Right lobe of liver (tissue), 6 donors: ENCODE measurements around the gene CDX1. TPM values are rescaled to one million over a fixed set of nuclear protein-coding genes. Genes with fewer than 3 reads are reported as not detected.

Experiments used
- ATAC-seq, 4 donors: fragments of 200-7000 bp; cut with Tn5 transposase; one replicate each; pipeline ENCODE4 v1.9.1; 2020; ENCODE audit warnings: mild to moderate bottlenecking in 4 of 4, moderate library complexity in 4 of 4
- DNase-seq, 3 donors: peaks; one replicate each; pipeline ENCODE4 v3.0.0-alpha.2; 2020
- H3K27ac ChIP-seq, 3 donors: fragments of 200-600 bp; one replicate each; pipeline ENCODE4 v1.8.0; 2022
- H3K27me3 ChIP-seq, 2 donors: fragments of 200-600 bp; one replicate each; pipeline ENCODE4 v1.8.0; 2022
- H3K36me3 ChIP-seq, 4 donors: fragments of 200-600 bp; sonication (generic) in 1 of 4; one replicate each; pipeline versions ENCODE4 v1.5.1 to v1.8.0; 2017 to 2022; ENCODE audit warnings: control low read depth in 1 of 4
- H3K4me1 ChIP-seq, 4 donors: fragments of 200-600 bp; sonication (generic) in 1 of 4; one replicate each; pipeline versions ENCODE4 v1.5.1 to v1.8.0; 2017 to 2022; ENCODE audit warnings: control low read depth in 1 of 4
- H3K4me3 ChIP-seq, 3 donors: fragments of 200-600 bp; one replicate each; pipeline ENCODE4 v1.8.0; 2022
- H3K9me3 ChIP-seq, 4 donors: fragments of 200-600 bp; sonication (generic) in 1 of 4; one replicate each; pipeline versions ENCODE4 v1.5.1 to v1.8.0; 2017 to 2022; ENCODE audit warnings: control low read depth in 1 of 4
- CTCF ChIP-seq, 4 donors: fragments of 200-600 bp in 3 of 4; fragments of 450-650 bp in 1 of 4; IDR thresholded peaks; one replicate each; pipeline versions ENCODE4 v1.5.1 to v1.8.0; 2016 to 2022; ENCODE audit warnings: antibody characterized with exemption in 4 of 4, mild to moderate bottlenecking in 2 of 4
- POLR2A ChIP-seq: fragments of 450-650 bp; IDR thresholded peaks from one replicate; pipeline ENCODE4 v1.6.1; 2017; ENCODE audit warnings: antibody characterized with exemption, mild to moderate bottlenecking
- WGBS: methylation state at CpG from one replicate; pipeline ENCODE4 v1.1.6; 2018; ENCODE audit warnings: low coverage, low lambda C conversion rate; ENCODE audit not compliant: insufficient coverage; ENCODE audit errors: missing lambda C conversion rate; 5-methylcytosine and 5-hydroxymethylcytosine counted together
- intact Hi-C, 2 donors: fragments of 100-400 bp; cut with DNase I; formaldehyde crosslinking; loops; one replicate each; pipeline versions ENCODE4 v1.11.2 to v1.14.1; 2022
- total RNA-seq, 6 experiments: library from RNA; depleted of rRNA in 2 of 6; stranded (reverse); fragments of >200 nt in 2 of 6; fragmentation: NEBNext Ultra II Directional in 3 of 6; extraction: Animal tissue kit (Norgen Biotek cat#: 25700) in 3 of 6; gene quantifications; one replicate each; pipeline versions ENCODE4 v1.1.0 to v1.2.4, GENCODE V29; 2016 to 2023
- donor health status: DM: no; HTN: yes; CAD: no.
- donor health status: DM: no; HTN: no; CAD: no.
- donor health status: DM: no; HTN: no; CAD: no.
- donor health status: DM: no; HTN: yes; CAD: no.
- donor health status: DM: no; HTN: yes; CAD: no.

The CDX1 gene
- total RNA-seq, 6 experiments from 2014 or later, result not detected

GRCh38 chr5:150137168-150137957, 29.2 kb upstream of the CDX1 start:
- intact Hi-C loops, result loop anchor here in 1 of 2 donors (10.0 kb wide), 1 partner anchor 77 kb away; no protein-coding TSS in a partner anchor
- Histone ChIP-seq H3K36me3 (no peaks in the 10 kb centered on the region), H3K27me3 (no peaks in the 10 kb centered on the region), H3K9me3 (no peaks in the 10 kb centered on the region), H3K4me3 (peak overlapping the region in 2 of 3 donors; percentile 21 to 23), H3K27ac (peak overlapping the region; percentile 81 to 98 (median 93)), H3K4me1 (peaks cover 0 to 57% (median 28%) of the 10 kb centered on the region in 4 donors)
- DNase-seq (peak; percentile 57 to 86 (median 68)), ATAC-seq (peak; percentile 75 to 84 (median 80))
- TF ChIP-seq POLR2A (peak; percentile 77), CTCF (IDR thresholded peaks at IDR 0.05) (no peak)
- WGBS, result 22% methylated on average over 9 of the region's 12 CpGs

GRCh38 chr5:150137997-150138396, 28.6 kb upstream of the CDX1 start:
- H3K9me3 ChIP-seq, result no peaks in the 10 kb centered on the region
- peaks cover 0 to 63% (median 32%) of the 10 kb centered on the region in 4 donors for H3K4me1 ChIP-seq
- DNase-seq, result peak in 2 of 3 donors; percentile 66 to 71
- peak; percentile 26 to 42 (median 27) for ATAC-seq
- H3K4me3 ChIP-seq, result peak overlapping the region in 2 of 3 donors; percentile 16
- intact Hi-C loops, result loop anchor here in 1 of 2 donors (10.0 kb wide), 1 partner anchor 77 kb away; no protein-coding TSS in a partner anchor
- H3K27ac ChIP-seq, result peak overlapping the region; percentile 81 to 98 (median 93)
- no CpG with 5 or more reads among the region's 5 CpGs for WGBS
- H3K36me3 ChIP-seq, result no peaks in the 10 kb centered on the region
- no peaks in the 10 kb centered on the region for H3K27me3 ChIP-seq
- TF ChIP-seq POLR2A (no peak), CTCF (IDR thresholded peaks at IDR 0.05) (no peak)

GRCh38 chr5:150138551-150139265, 27.9 kb upstream of the CDX1 start:
- no peaks in the 10 kb centered on the region for H3K36me3 ChIP-seq
- peak overlapping the region in 2 of 3 donors; percentile 16 for H3K4me3 ChIP-seq
- DNase-seq (peak; percentile 73 to 87 (median 86)), ATAC-seq (peak; percentile 57 to 76 (median 72))
- WGBS, result 18% methylated on average over 6 of the region's 10 CpGs
- H3K27ac ChIP-seq, result peak overlapping the region; percentile 81 to 98 (median 93)
- intact Hi-C loops, result loop anchor here in 1 of 2 donors (10.0 kb wide), 1 partner anchor 76 kb away; no protein-coding TSS in a partner anchor
- TF ChIP-seq CTCF (IDR thresholded peaks at IDR 0.05), result no peak
- TF ChIP-seq POLR2A, result no peak
- no peaks in the 10 kb centered on the region for H3K9me3 ChIP-seq
- peaks cover 0 to 69% (median 32%) of the 10 kb centered on the region in 4 donors for H3K4me1 ChIP-seq
- H3K27me3 ChIP-seq, result no peaks in the 10 kb centered on the region

- intact Hi-C loops, result loop anchor here in 1 of 2 donors (10.0 kb wide), 1 partner anchor 75 kb away; no protein-coding TSS in a partner anchor
- H3K27ac ChIP-seq, result peak overlapping the region; percentile 81 to 98 (median 93)
- ATAC-seq (no peak), DNase-seq (no peak)
- H3K4me1 ChIP-seq, result peaks cover 0 to 69% (median 32%) of the 10 kb centered on the region in 4 donors
- no CpG with 5 or more reads among the region's 6 CpGs for WGBS
- no peaks in the 10 kb centered on the region for H3K27me3 ChIP-seq
- H3K36me3 ChIP-seq, result no peaks in the 10 kb centered on the region
- no peak overlapping the region for H3K4me3 ChIP-seq
- no peak for TF ChIP-seq CTCF (IDR thresholded peaks at IDR 0.05)
- TF ChIP-seq POLR2A, result no peak
- H3K9me3 ChIP-seq, result no peaks in the 10 kb centered on the region
Measured at GRCh38 chr5:150139334-150139733, 27.2 kb upstream of the CDX1 start.
